Fibroblast of skin of left quadriceps (primary cell): ENCODE results near the gene ID3.
"Not testable (repeated sequence)": the region's sequence is repeated elsewhere in the genome, so short reads cannot be mapped to it uniquely, and the experiment has no call there.

Experiments
- DNase-seq, 2 experiments: peaks; one replicate each; pipeline ENCODE4 v3.0.0-alpha.2; 2013; ENCODE audit warnings: low read depth in 2 of 2

ID3 gene

DNA sequence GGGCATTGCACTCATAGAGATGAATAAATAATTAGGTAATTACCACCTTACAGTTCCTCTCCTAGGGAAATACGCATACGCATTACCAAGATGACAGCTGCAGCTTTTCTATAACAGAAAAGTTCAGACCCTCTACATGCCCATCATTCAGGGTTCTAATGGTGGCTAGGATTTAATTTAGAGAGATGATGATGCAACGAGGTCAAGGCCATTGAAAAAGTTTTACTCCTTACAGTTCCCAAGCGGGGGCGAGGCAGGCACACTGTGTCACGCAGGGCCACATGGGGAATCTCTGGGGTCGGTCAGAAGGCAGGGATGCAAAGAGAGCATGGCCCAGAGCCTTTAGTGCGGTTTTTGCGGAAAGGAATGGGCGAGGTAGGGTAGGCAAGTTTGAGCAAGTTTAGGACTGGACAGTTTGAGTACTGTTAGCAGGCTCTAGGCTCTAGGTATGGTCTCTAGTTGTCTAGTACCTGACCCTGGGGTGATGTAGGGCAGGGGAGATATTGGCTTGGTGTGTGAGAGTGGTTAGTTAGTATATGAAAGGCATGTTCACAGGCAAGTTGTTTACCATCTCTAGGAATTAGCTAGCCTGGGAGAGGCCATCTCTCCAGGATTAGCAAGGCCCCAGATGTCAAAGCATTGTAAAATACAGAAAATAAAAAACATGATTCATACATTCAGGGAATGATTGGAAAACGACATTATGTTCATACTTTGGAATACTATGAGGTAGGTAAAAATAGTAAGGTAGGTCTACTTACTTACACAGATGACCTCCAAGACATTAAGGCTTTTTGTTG is 29.6 kb upstream of the ID3 start:
- DNase-seq, result no peak

DNA sequence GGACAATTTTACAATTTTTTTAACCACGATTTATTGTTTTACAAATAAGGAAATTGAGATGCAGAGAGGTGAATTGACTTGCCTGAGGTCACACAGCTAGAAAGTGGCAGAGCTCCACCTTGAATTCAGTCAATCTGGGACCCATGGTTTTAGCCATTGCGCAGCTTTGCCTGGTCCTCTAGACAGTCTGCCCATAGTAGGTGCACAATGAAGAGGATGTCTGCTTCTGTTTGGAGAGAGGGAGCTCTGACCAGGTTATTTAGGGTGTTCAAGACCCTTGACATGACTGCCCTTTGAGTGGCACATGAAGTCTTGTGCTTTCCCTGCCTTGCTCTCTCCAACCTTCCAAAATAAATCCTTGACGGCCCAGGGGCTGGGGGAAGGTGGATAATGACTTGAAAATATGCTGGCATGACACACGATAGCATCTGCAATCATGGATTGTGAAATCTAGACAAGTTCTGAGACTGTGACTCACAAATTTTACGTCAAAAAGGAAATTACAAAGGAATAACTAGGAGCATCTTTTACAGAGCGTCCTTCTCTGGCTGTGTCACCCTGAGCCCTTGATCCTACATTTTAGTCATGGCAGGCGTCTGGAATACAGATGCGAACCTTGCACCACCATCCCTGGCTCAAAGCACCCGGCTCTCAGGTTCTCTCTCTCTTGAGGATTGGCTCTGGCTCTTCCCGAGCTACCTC is 26.2 kb upstream of the ID3 start:
- DNase-seq, result peak; percentile 96 to 97

DNA sequence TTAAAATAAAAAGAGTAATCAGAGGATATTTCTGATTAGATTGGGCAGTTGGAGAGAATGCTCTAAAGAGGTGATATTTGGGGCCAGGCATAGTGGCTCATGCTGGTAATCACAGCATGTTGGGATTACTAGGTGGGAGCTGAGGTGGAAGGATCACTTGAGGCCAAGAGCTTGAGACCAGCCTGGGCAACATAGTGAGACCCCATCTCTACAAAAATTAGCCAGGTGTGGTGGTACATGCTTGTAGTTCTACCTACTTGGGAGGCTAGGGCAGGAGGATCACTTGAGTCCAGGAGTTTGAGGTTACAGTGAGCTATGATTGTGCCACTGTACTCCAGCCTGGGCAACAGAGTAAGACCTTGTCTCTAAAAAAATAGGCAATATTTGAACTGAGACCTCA is 24.4 kb upstream of the ID3 start:
- not testable (repeated sequence) for DNase-seq

DNA sequence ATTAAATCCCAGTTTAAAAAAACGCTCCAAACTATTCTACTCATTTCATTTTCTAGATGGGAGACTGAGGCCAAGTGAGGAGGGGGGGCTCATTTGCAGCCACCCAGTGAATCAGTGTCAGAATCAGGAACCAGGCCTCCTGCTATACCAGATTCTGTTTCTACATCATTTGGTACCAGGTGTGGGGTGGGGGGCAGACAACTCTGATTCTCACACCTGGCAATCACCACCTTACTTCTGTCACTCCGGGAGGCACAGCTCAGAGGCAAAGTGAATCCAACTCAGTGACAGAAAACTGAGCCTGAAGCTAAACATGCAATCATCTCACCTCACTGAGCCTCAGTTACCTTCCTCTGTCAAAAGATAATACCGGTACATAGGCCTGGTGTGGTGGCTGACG is 23.5 kb upstream of the ID3 start:
- DNase-seq, result no peak

DNA sequence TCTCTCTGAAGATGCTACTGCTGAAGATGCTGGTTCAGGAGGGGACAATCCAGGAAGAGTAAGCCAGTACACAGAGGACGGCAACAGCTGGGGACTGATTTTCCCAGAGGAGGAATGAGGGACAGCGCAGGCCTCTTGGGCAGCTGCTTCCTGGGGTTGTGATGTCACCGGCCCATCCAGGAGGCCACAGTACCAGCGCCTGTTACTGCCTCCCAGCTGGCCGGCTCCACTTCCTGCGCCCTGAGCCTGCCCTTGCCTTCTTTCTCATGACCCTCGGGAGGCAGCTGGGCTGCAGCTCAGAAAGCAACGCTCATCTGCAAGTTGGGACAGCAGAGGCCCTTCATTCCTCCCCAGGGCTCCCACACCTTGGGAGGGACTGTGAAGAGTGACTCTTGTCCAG is 21.9 kb upstream of the ID3 start:
- no peak for DNase-seq

DNA sequence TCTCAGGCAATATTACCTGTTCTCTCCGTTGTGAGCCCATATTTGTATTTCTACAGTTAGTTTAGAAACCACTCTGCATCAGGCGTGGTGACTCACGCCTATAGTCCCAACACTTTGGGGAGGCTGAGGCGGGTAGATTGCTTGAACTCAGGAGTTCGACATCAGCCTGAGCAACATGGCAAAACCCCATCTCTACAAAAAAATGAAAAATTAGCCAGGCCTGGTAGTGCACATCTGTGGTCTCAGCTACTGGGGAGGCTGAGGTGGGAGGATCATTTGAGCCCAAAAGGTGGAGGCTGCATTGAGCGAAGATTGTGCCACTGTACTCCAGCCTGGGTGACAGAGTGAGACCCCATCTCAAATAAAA is 19.7 kb upstream of the ID3 start:
- DNase-seq, result no peak

DNA sequence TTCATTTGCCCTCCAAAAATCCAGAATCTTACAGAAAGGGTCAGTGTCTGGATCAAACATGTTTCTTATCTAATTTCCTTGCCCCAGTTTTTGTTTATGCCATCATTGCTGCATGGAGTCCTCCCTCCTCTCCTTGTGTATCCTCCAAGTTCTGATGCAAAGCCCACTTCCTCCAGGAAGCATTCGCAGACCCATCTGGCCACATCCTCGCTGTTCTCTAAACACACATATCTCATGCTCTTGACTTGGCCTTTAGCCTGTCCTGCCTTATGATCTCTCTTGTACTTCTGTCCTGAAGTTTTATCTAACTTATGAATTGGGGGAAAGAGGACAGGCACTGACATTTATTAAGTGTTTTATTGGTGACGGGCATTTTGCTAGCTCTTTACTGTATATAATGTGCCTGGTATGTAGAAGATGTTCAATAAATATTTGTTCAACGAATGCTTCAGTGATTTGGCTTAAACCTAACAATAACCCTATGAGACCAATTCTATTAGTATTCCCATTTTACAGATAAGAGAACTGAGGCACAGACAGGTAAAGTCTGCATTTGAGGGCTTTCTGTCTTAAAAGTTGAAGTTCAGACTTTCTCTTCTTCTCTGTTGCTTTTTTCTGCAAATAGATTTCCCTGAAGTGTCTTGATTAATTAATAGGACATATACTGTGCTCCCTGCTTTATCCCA is 19.2 kb upstream of the ID3 start:
- DNase-seq, result no peak

DNA sequence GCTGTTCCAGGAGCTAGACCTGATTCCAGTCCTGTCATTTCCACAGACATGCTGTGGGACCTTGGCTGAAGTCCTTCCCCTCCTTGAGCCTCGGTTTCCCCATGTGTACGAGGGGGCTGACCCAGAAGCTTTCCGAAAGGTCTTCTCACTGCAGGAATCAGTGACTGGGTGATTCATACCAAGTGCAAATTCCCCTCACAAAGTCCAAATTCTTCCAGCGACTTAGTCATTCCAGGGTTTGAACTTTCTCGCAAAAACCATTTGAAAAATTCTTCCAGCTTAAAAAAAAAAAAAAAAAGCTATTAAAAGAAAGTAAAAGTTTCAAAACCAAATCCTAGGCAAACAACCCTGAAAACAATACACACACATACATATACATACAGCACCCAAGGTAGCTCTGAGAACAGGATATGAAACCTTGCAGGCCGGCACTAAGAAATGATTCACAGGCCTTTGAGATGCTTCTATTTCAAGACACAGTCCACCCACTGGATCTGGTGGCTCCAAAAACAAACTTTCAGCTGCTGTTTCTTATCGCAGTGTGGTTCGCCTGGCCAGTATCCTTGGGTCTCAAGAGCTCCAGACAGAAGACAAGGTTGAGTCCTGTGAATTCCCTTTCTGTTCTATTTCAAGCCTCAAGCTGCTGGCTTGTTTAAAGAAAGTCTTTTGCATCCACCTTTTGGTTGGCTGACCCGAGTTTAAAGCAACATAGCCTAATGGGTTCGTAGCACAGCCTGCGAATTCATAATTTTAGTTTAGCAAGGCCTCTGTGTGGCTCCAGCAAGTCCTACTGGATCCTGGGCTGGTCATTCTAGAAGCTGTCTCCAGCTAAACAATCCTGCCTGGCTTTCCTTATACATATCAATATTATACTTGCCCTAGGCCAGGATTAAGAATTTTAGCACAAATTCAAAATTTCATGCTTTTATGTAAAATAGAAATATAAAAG is 18.0 kb upstream of the ID3 start:
- DNase-seq, result peak; percentile 69 to 79

DNA sequence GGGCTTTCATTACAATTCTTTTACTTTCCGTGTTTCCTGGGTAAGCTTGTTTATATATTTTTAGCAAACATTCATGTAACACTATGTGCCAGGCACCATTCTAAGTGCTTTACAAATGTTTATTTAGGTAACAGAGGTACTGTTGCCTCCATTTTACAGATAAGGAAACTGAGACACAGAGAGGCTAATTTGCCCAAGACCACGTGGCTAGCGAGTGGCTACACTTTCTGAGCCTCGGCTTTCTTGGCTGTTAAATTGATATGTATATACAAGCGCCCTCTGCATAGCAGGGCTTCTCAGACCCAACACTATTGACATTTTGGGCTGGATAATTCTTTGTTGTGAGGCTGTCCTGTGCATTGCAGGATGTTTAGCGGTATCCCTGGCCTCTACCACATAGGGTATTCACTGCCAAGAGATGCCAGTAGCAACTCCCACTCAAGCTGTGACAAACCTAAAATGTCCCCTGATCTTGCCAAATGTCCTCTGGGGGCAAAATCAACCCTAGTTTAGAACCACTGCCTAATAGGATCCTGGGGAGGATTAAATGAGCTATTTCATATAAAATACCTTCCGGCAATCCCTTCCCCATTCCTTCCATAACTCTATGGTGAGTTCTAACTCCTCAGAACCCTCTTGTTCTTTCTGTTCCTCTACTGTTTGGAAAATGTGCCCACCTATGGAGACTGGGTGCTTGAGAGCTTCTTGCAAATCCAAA is 17.2 kb upstream of the ID3 start:
- DNase-seq, result no peak

DNA sequence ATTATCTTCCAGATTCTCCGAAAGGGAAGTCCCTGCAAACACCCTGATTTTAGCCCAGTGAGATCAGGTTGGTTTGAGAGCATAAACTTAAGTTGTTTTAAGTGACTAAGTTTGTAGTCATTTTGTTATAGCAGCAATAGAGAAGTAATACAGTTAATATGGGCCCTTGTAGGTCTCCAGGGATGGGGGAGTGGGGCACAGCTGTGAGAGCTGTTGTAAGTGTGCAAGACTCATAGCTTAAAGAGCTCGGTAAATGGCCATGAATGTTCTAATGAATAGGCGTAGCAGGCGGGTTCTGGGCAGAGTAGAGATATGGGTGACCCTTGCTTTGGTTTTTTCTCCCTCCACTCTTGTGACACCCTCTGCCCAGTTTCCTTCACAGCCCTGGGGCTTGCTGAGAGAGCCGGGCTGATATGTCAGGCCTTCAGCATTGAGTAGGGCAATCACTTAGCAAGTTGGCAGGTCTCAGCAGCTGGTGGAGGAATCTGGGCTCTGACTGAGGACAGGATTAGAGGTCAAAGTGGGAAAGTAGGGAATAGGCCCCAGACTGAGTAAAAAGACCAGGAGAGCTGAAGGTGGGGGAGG is 16.0 kb upstream of the ID3 start:
- DNase-seq, result no peak

DNA sequence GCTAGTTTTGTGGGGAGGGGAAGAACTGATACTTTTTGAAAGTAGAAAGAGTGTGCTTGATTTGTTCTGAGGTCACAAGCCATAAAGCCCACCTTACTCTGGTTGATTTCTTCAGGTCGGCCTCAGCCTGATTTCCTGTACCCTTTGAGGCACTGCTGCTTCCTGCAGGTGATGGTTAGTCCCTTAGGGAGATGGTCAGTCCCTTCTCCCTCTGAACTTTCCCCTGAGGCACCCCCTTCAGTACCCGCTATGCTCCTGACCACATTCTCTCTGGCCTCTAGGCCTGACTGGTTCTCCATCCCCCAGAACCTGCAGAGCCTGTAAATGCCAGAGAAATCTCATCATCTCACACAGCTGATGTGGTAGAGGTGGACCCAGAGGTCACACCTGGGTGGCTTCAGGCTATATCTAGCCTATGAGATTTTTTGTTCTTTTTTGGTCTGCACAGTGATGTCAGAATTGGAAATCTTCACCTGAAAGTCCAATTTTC is 15.0 kb upstream of the ID3 start:
- DNase-seq, result no peak

DNA sequence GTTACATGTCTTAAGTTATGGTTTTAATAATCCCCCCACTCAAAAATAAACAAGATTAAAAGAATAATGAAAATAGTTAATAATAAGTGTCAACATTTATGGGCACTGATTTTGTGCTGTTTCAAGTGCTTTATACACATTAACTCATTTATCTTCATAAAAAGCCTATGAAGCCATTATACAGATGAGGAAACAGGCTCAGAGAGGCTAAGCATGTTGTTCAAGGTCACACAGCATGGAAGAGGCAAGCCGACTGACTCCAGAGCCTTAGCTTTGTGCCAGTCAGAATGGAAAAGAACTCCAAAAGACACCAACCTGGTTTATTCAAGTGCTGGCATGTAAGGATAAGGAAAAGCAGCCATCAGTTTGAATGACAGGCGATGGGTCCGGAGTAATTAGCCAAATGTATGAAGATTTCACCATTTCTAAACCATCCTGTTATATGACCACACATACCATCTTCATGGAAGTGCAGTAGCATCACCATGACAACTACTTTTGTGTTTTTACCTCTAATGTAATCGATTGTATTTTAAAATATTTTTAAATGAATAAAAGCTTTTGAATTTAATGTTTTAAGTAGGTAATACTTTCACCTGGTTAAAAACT is 14.4 kb upstream of the ID3 start:
- DNase-seq, result no peak

DNA sequence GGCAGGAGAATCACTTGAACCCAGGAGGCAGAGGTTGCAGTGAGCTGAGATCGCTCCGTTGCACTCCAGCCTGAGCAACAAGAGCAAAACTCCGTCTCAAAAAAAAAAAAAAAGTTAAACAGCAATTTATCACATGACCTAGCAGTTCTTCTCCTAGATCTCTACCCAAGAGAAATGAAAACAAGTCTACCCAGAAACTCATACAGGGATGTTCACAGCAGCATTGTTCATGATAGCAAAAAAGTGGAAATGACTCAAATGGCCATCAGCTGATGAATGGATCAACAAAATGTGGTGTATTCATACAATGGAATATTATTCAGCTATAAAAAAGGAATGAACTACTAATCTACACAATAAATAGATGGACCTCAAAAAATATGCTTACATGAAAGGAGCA is 12.2 kb upstream of the ID3 start:
- no peak for DNase-seq

DNA sequence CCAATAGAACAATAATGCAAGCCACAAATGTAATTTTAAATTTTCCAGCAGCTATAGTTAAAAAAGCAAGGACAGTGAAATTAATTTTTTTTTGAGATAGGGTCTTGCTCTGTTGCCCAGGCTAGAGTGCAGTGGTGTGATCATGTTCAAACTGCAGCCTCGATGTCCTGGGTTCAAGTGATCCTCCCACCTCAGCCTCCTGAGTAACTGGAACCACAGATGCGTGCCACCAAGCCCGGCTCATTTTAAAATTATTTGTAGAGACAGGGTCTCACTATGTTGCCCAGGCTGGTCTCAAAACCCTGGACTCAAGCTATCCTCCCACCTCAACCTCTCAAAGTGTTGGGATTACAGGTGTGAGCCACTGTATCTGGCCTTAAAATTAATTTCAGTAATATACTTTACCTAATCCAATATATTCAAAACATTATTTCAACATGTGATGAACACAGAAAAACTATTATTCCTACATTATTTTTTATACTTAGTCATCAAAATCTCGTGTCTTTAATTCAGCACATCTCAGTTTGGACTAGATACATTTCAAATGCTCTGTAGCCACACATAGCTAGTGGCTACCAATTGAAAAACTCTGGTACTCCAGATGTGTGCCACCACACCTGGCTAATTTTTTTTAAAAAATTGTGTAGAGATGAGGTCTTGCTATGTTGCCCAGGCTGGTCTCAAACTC is 10.8 kb upstream of the ID3 start:
- DNase-seq, result no peak

DNA sequence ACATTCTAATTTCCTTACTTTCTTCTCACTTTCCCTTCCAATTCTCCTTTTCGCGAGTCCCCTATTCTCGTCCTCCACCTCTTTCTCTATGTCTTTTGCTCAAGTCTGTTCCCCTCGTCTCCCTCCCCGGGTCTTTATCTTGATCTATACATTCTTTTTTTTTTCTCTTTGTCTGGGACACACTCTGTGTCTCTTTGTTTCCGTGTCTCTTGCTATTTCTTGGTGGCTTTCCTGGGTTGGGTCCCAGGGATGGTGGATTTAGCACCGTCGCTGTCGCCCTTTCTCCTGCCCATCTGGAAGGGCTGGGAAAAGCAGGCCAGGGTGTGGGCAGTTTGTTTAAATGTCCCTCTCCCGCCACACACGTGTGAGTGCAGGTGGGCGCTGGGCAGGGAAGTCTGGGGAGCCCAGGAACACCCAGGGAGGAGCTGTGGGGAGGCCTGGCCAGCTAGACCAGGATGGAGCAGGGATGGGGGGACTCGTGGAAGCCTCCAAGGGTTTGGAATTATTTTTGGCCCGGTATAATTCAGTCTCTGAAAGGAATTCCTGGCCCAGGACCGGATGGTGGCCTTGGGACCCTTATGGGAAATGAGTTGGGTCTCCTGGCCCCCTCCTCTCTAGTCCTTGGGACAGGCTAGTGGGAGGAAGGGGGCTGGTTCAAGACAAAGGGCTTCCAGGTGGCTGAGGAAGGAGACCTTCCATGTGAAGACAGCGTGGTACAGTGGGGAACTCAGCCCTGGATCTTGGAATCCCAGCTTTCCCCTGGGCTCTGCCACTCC is 9.5 kb upstream of the ID3 start:
- no peak for DNase-seq

DNA sequence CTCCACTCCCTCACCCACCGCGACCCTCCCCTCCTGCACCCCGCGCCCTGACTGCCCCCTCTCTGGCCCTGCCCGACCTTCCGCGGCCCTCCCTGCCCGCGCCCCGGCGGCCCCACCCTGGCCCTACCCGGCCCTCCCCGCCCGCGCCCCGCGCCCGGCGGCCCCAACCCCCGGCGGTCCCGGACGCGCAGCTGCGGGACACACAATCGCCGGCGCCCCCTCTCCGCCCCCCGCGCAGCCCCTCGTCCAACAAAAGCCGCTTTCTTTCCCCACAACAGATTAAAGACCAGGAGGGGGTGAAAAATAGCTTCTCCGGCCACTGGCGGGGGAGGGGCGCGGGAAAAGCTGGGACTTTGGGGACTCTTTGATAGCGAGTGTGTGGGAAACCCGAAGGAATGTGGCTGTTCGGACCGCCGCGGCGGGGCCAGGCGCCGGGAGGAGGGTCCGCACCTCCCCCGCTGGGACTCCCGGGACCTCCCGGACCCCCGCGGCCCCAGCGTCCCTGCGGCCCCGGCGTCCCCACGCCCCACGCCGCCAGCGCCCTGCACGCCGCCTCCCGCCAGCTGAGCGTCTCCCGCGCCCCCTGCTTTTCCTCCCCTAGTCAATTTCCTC is 8.8 kb upstream of the ID3 start:
- DNase-seq, result no peak

DNA sequence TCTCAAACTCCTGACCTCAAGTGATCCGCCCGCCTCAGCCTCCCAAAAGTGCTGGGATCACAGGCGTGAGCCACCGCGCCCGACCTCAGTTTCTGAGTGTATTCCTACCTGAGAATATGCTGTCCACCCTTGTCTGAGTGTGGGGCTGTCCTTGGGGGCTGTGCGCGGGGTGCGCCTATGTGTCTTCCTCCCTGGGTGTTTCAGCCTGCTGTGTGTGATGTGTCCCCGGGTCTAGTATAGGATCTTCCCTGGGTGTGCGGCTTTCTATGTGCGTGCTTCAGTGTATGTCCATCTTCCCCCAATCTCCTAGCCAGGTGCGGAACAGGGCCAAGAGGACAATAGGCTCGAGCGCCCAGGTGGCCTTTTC is 8.3 kb upstream of the ID3 start:
- DNase-seq, result no peak

DNA sequence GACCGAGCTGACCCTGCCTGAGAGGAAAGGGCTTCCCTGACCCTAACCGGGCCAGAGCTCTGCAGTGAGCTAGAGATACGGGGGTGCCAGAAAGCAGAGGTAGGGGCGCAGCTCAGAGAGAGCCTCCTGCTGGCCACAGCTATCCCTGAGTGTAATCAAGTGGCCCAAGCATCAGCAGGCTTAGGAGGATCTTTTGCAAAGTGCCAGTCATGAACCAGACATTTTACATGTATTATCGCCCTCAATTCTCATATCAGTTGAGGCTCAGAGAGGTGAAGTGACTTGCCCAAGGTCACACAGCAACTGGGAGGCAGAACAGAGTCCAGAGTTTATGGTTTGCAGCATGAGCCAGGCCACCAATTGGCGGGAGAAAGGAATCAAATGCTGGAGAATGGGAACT is 7.0 kb upstream of the ID3 start:
- DNase-seq, result no peak
